Activated T-helper 2 cell treated with anti-CD3 and anti-CD28 coated beads, Interferon-gamma antibody, Interleukin-2, Interleukin-4, amounts not matched to agents 10 μg/mL and 5 μg/mL and 100 μg/mL, durations not matched to agents 14 hours and 24 hours and 36 hours (primary cell): ENCODE data around the gene ABCG2. TPM values are rescaled to one million over a fixed set of nuclear protein-coding genes. Genes with fewer than 3 reads are reported as not detected.

ENCODE experiments used
- DNase-seq: peaks from one replicate; pipeline ENCODE4 v3.0.0; 2021; ENCODE audit warnings: low spot score
- H3K27ac Mint-ChIP-seq: one replicate; pipeline ENCODE4 v1.8.0; 2021; ENCODE audit warnings: mixed read lengths
- H3K27me3 Mint-ChIP-seq: one replicate; pipeline ENCODE4 v1.8.0; 2021; ENCODE audit warnings: low read depth, mixed read lengths
- H3K36me3 Mint-ChIP-seq: one replicate; pipeline ENCODE4 v1.8.0; 2021; ENCODE audit warnings: low read depth, mixed read lengths
- H3K4me1 Mint-ChIP-seq: one replicate; pipeline ENCODE4 v1.8.0; 2021; ENCODE audit warnings: low read depth, mixed read lengths
- H3K4me3 Mint-ChIP-seq: one replicate; pipeline ENCODE4 v1.8.0; 2021; ENCODE audit warnings: low read depth, mild to moderate bottlenecking, moderate library complexity, mixed read lengths
- H3K9me3 Mint-ChIP-seq: one replicate; pipeline ENCODE4 v1.8.0; 2021; ENCODE audit warnings: mixed read lengths
- intact Hi-C: fragments of 100-400 bp; cut with micrococcal nuclease; formaldehyde crosslinking; loops from one replicate; pipeline ENCODE4 v1.15.1; 2023
- total RNA-seq: library from RNA; stranded (reverse); gene quantifications from 2 replicates; pipeline ENCODE4 v1.2.3, GENCODE V29; 2022

The ABCG2 gene
- total RNA-seq, 1 donor from 2014 or later, result 0.89 TPM

DNA sequence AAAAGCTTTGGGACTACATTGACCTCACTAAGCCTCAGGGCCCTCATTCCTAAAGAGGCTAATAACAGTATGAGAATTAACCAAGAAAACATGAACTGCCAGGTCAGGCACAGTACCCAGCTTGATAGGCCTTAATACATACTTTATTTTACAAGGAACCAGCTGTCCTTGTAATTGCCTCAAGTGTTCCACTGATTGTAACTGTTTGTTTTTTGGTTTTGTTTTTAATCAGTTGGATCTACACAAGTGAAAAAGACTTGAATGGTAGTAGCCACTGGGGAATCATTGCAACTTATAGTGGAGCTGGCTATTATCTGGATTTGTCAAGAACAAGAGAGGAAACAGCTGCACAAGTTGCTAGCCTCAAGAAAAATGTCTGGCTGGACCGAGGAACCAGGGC lies 115.4 kb downstream of the ABCG2 start:
- no peaks in the 10 kb centered on the region for H3K4me1 Mint-ChIP-seq
- H3K4me3 Mint-ChIP-seq, result no peak overlapping the region
- H3K27ac Mint-ChIP-seq, result no peak overlapping the region
- no peaks in the 10 kb centered on the region for H3K9me3 Mint-ChIP-seq
- H3K36me3 Mint-ChIP-seq, result peaks cover 39% of the 10 kb centered on the region
- intact Hi-C loops, result no loop called here
- H3K27me3 Mint-ChIP-seq, result no peaks in the 10 kb centered on the region
- no peak for DNase-seq

- Mint-ChIP-seq H3K27ac (no peak overlapping the region), H3K27me3 (no peaks in the 10 kb centered on the region), H3K36me3 (peaks cover 42% of the 10 kb centered on the region), H3K9me3 (no peaks in the 10 kb centered on the region), H3K4me3 (no peak overlapping the region), H3K4me1 (peaks cover 2% of the 10 kb centered on the region)
- intact Hi-C loops, result no loop called here
- no peak for DNase-seq
Observed at GRCh38 chr4:88041626-88042025, 116.8 kb downstream of the ABCG2 start.

- intact Hi-C loops, result no loop called here
- Mint-ChIP-seq H3K9me3 (no peaks in the 10 kb centered on the region), H3K36me3 (peaks cover 39% of the 10 kb centered on the region), H3K4me1 (peaks cover 2% of the 10 kb centered on the region), H3K4me3 (no peak overlapping the region), H3K27me3 (no peaks in the 10 kb centered on the region), H3K27ac (no peak overlapping the region)
- no peak for DNase-seq
Observed at GRCh38 chr4:88040707-88041106, 117.7 kb downstream of the ABCG2 start.

Other genes starting within 250 kb of the ABCG2 start
- gene SPP1, start 182.9 kb downstream of the ABCG2 start, total RNA-seq, result 0.43 and 0.67 TPM in 2 replicates
- 13.6 and 16.6 TPM in 2 replicates for gene PKD2, start 151.0 kb downstream of the ABCG2 start, total RNA-seq
- 38.5 and 39.9 TPM in 2 replicates for gene PPM1K, start 125.9 kb upstream of the ABCG2 start, total RNA-seq
- gene HERC6, start 220.2 kb upstream of the ABCG2 start, total RNA-seq, result 3.3 and 3.7 TPM in 2 replicates